ENCODE measurements around the gene C14orf132. TPM values are rescaled to one million over a fixed set of nuclear protein-coding genes. Genes with fewer than 3 reads are reported as not detected.

Gene C14orf132
- total and polyA plus RNA-seq, 2 donors (not counting 1 experiment from before 2014, with no cell fraction given): 12.1 to 48.6 TPM

DNA sequence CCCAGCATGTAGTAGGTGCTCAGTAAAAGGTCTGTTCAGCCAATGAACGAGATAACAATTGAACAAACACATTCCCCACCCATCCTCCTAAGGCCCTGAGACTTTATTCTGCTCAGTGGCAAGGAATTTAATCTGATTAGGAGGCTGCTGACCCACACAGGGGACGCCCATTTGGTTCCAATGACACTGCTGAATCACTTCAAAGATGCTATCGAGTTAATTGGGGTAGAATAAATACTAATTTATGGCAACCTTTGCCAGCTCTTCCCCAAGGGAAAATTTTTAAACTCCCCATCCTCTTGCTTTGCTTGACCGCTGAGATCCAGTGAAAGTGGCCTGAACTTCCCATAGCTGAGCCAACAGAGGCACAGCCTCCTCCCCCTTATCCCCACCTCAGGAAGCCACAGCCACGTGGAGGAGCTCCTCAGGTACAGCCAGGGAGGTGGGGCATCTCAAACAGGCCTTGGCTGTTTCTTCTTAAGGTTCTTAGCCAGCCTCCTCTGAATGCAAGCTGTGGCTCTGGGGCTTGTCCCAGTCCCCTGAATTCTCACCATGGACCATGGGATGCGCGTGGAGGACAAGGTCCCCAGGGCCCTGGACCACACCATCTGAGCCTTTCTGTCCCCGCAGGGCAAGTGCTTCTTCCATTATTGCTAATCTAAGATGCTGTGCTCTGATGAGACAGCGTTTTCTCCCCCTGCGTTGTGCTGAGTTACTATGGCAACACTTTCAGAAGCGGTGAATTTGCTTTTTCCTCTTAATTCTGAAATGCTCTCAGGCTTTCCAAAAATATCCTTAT is 26.7 kb downstream of the C14orf132 start:
- DNase-seq (ENCODE audit: low read depth in 2 of 2): no peak
- Histone ChIP-seq H3K4me1 (ENCODE audit: control insufficient read depth, extremely low read depth, insufficient read depth, low read length) (no peaks in the 10 kb centered on the region), H3K27ac (ENCODE audit: insufficient read depth, low read length) (no peak overlapping the region), H3K79me2 (ENCODE audit: control insufficient read depth, insufficient read depth, low read length) (no peaks in the 10 kb centered on the region), H4K20me1 (ENCODE audit: control insufficient read depth, extremely low read depth, insufficient read depth, low read length) (no peaks in the 10 kb centered on the region), H3K9me3 (ENCODE audit: control insufficient read depth, insufficient read depth, low read depth, low read length) (no peaks in the 10 kb centered on the region), H3K9ac (ENCODE audit: insufficient read depth, low read length) (no peak overlapping the region), H3K27me3 (ENCODE audit: control insufficient read depth, insufficient read depth, low read length) (no peaks in the 10 kb centered on the region), H3K4me2 (ENCODE audit: extremely low read depth, insufficient read depth, low read length) (no peak overlapping the region), H3K36me3 (ENCODE audit: control insufficient read depth, insufficient read depth, low read length) (no peaks in the 10 kb centered on the region), H2AFZ (ENCODE audit: low read length) (no peak overlapping the region), H3K4me3 (replicated peaks in 1 of 4; ENCODE audit: control extremely low read depth in 1 of 4, insufficient read depth in 1 of 4, low read depth in 3 of 4, low read length in 4 of 4) (no peak overlapping the region)
- TF ChIP-seq EZH2 (IDR thresholded peaks at IDR 0.05; ENCODE audit: low read length, missing control alignments): no peak
- TF ChIP-seq, protein P1, sequence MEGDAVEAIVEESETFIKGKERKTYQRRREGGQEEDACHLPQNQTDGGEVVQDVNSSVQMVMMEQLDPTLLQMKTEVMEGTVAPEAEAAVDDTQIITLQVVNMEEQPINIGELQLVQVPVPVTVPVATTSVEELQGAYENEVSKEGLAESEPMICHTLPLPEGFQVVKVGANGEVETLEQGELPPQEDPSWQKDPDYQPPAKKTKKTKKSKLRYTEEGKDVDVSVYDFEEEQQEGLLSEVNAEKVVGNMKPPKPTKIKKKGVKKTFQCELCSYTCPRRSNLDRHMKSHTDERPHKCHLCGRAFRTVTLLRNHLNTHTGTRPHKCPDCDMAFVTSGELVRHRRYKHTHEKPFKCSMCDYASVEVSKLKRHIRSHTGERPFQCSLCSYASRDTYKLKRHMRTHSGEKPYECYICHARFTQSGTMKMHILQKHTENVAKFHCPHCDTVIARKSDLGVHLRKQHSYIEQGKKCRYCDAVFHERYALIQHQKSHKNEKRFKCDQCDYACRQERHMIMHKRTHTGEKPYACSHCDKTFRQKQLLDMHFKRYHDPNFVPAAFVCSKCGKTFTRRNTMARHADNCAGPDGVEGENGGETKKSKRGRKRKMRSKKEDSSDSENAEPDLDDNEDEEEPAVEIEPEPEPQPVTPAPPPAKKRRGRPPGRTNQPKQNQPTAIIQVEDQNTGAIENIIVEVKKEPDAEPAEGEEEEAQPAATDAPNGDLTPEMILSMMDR (conservative IDR thresholded peaks at IDR 0.05 in 1 of 2, IDR thresholded peaks at IDR 0.05 in 1 of 2; ENCODE audit: low read depth in 1 of 2, low read length in 2 of 2): no peak

DNA sequence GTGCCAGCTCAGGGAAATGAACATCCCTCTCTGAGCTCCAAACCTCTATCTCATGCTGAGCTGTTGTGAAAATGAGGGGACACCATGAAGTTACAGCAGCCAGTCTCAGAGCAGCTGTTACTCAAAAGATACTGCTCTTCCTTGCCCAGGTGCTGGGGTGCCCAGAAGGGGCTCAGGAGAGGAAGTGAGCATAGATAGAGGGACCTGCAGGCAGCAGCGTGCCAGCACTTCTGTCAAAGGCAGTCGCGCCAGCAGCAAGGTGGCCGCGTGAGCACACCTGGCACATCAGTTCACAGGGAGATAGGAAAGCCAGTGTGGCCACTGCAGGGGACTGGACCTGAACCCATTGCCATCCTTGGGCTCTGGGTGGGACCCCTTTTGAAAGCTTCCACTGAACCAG is 27.8 kb downstream of the C14orf132 start:
- Histone ChIP-seq H3K27ac (ENCODE audit: insufficient read depth, low read length) (no peak overlapping the region), H3K4me2 (ENCODE audit: extremely low read depth, insufficient read depth, low read length) (no peak overlapping the region), H2AFZ (ENCODE audit: low read length) (no peak overlapping the region), H3K36me3 (ENCODE audit: control insufficient read depth, insufficient read depth, low read length) (no peaks in the 10 kb centered on the region), H3K27me3 (ENCODE audit: control insufficient read depth, insufficient read depth, low read length) (no peaks in the 10 kb centered on the region), H3K79me2 (ENCODE audit: control insufficient read depth, insufficient read depth, low read length) (no peaks in the 10 kb centered on the region), H3K9me3 (ENCODE audit: control insufficient read depth, insufficient read depth, low read depth, low read length) (no peaks in the 10 kb centered on the region), H3K9ac (ENCODE audit: insufficient read depth, low read length) (no peak overlapping the region), H4K20me1 (ENCODE audit: control insufficient read depth, extremely low read depth, insufficient read depth, low read length) (no peaks in the 10 kb centered on the region), H3K4me3 (replicated peaks in 1 of 4; ENCODE audit: control extremely low read depth in 1 of 4, insufficient read depth in 1 of 4, low read depth in 3 of 4, low read length in 4 of 4) (no peak overlapping the region), H3K4me1 (ENCODE audit: control insufficient read depth, extremely low read depth, insufficient read depth, low read length) (no peaks in the 10 kb centered on the region)
- DNase-seq (ENCODE audit: low read depth in 2 of 2): no peak
- TF ChIP-seq, protein P1 (conservative IDR thresholded peaks at IDR 0.05 in 1 of 2, IDR thresholded peaks at IDR 0.05 in 1 of 2; ENCODE audit: low read depth in 1 of 2, low read length in 2 of 2): no peak
- no peak for TF ChIP-seq EZH2 (IDR thresholded peaks at IDR 0.05; ENCODE audit: low read length, missing control alignments)

DNA sequence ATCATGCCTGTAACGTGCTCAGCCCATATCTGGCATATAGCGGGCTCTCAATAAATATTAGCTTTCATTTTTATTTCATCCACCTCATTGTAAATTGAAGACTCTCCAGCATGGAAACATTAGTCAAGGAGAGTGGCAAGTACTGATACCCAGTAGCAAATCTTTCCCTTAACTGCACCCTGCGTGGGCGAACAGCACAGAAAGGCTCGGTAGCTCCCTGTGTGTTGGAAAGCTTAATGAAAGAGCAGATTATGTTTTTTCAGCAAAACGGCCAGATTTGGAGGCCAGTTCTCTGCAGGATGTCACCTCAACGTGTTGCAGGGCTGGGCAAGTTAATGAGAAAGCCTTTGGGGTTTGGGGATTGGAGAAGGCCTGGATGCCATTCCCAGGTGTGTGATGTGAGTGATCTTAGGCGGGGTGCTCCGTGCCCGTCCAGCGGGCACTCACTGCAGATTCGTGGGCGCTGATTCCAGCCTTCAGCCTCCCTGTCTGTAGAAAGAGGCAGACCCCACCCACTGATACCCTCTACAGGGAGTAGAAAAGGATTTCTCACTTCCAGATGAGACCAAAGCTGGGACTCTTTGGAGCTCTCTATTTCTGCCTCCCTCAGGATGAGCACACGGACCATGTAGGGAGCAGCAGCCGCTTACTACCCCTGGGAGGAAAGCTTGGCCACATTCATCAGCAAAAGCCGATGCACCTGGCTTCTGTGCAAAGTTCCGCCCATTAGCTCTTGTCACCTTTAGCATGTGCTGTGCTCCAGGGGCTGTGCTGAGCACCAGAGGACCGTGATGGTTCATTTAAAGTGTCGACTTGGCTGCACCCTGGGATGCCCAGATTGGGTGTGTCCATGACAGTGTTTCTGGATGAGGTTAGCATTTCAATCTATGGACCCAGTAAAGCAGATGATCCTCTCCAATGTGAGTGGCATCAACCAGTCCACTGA is 29.1 kb downstream of the C14orf132 start:
- Histone ChIP-seq H3K4me3 (replicated peaks in 1 of 4; ENCODE audit: control extremely low read depth in 1 of 4, insufficient read depth in 1 of 4, low read depth in 3 of 4, low read length in 4 of 4) (no peak overlapping the region), H2AFZ (ENCODE audit: low read length) (no peak overlapping the region), H3K4me2 (ENCODE audit: extremely low read depth, insufficient read depth, low read length) (no peak overlapping the region), H3K27me3 (ENCODE audit: control insufficient read depth, insufficient read depth, low read length) (no peaks in the 10 kb centered on the region), H4K20me1 (ENCODE audit: control insufficient read depth, extremely low read depth, insufficient read depth, low read length) (no peaks in the 10 kb centered on the region), H3K27ac (ENCODE audit: insufficient read depth, low read length) (no peak overlapping the region), H3K9ac (ENCODE audit: insufficient read depth, low read length) (no peak overlapping the region), H3K79me2 (ENCODE audit: control insufficient read depth, insufficient read depth, low read length) (no peaks in the 10 kb centered on the region), H3K9me3 (ENCODE audit: control insufficient read depth, insufficient read depth, low read depth, low read length) (no peaks in the 10 kb centered on the region), H3K36me3 (ENCODE audit: control insufficient read depth, insufficient read depth, low read length) (no peaks in the 10 kb centered on the region), H3K4me1 (ENCODE audit: control insufficient read depth, extremely low read depth, insufficient read depth, low read length) (no peaks in the 10 kb centered on the region)
- no peak for DNase-seq (ENCODE audit: low read depth in 2 of 2)
- TF ChIP-seq, protein P1 (conservative IDR thresholded peaks at IDR 0.05 in 1 of 2, IDR thresholded peaks at IDR 0.05 in 1 of 2; ENCODE audit: low read depth in 1 of 2, low read length in 2 of 2): no peak
- no peak for TF ChIP-seq EZH2 (IDR thresholded peaks at IDR 0.05; ENCODE audit: low read length, missing control alignments)
